GM18861 (cell line): ENCODE data around the gene TCF7L2.

ENCODE experiments used
- ATAC-seq: cut with Tn5 transposase; IDR thresholded peaks from one replicate; pipeline ENCODE4 v1.9.1; 2021; ENCODE audit not compliant: unreplicated experiment

TCF7L2 gene

GRCh38 chr10:112991888-112992491 lies 41.9 kb downstream of the TCF7L2 start:
- no peak for ATAC-seq

- ATAC-seq = no peak
Measured at GRCh38 chr10:112996462-112996861, 46.4 kb downstream of the TCF7L2 start.

GRCh38 chr10:112999102-112999501 lies 49.1 kb downstream of the TCF7L2 start:
- no peak for ATAC-seq

- no peak for ATAC-seq
Measured at GRCh38 chr10:113000442-113000841, 50.4 kb downstream of the TCF7L2 start.

- ATAC-seq = no peak
Measured at GRCh38 chr10:113000876-113001598, 51.0 kb downstream of the TCF7L2 start.

- ATAC-seq = no peak
Measured at GRCh38 chr10:113001599-113002448, 51.8 kb downstream of the TCF7L2 start.

- no peak for ATAC-seq
Measured at GRCh38 chr10:113002449-113002777, 52.4 kb downstream of the TCF7L2 start.

GRCh38 chr10:113003052-113003451 lies 53.0 kb downstream of the TCF7L2 start:
- no peak for ATAC-seq

GRCh38 chr10:113004069-113004618 lies 54.1 kb downstream of the TCF7L2 start:
- no peak for ATAC-seq

- ATAC-seq = no peak
Measured at GRCh38 chr10:113005380-113005779, 55.3 kb downstream of the TCF7L2 start.

- ATAC-seq = no peak
Measured at GRCh38 chr10:113006656-113007342, 56.8 kb downstream of the TCF7L2 start.

GRCh38 chr10:113007343-113007771 lies 57.3 kb downstream of the TCF7L2 start:
- ATAC-seq = no peak

GRCh38 chr10:113007821-113008220 lies 57.8 kb downstream of the TCF7L2 start:
- no peak for ATAC-seq

GRCh38 chr10:113011592-113012374 lies 61.7 kb downstream of the TCF7L2 start:
- ATAC-seq = no peak

GRCh38 chr10:113015201-113015600 lies 65.2 kb downstream of the TCF7L2 start:
- ATAC-seq = no peak

- no peak for ATAC-seq
Measured at GRCh38 chr10:113017376-113017775, 67.3 kb downstream of the TCF7L2 start.

GRCh38 chr10:113018034-113018433 lies 68.0 kb downstream of the TCF7L2 start:
- ATAC-seq = no peak

- no peak for ATAC-seq
Measured at GRCh38 chr10:113019096-113019495, 69.0 kb downstream of the TCF7L2 start.

GRCh38 chr10:113019692-113020474 lies 69.8 kb downstream of the TCF7L2 start:
- no peak for ATAC-seq

- no peak for ATAC-seq
Measured at GRCh38 chr10:113020475-113020753, 70.4 kb downstream of the TCF7L2 start.
